GM12864 (cell line): ENCODE results near the gene RBM12.
A peak's percentile ranks its signal among the peaks of the same experiment; 100 is the strongest.
"Not testable (repeated sequence)": the region's sequence is repeated elsewhere in the genome, so short reads cannot be mapped to it uniquely, and the experiment has no call there.

Source experiments
- DNase-seq: peaks from one replicate; pipeline ENCODE4 v3.0.0-alpha.2; 2011; ENCODE audit warnings: low read depth
- H3K4me3 ChIP-seq: 2 replicates; pipeline ENCODE4 v1.5.1; 2011; ENCODE audit warnings: mild to moderate bottlenecking, low read depth, low read length, control low read depth
- TF ChIP-seq, protein P1 (sequence below): IDR thresholded peaks from 2 replicates; pipeline ENCODE4 v1.5.1; 2011; ENCODE audit warnings: low read depth, mild to moderate bottlenecking, moderate library complexity, low read length, control low read depth, inconsistent platforms; ENCODE audit errors: missing control alignments

Gene RBM12

DNA sequence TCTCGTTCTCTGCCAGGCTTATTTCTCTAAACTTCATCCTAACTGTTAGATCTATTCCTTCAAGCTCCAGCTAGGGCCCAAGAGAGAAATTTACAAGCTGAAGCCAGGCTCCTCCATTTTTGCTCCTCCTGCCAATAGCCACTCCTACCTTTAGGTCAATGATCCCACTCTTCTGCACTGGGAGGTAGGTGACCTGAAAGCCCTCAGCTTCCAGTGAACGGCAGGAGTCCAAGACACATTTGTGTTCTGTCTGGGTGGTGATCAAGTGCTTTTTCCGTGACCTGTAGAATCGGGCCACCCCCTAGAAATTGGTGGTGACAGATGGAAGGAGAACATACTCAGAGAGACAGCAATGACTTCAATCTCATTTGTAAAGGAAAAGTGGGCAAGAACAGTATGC lies 25.6 kb upstream of the RBM12 start:
- TF ChIP-seq, protein P1, sequence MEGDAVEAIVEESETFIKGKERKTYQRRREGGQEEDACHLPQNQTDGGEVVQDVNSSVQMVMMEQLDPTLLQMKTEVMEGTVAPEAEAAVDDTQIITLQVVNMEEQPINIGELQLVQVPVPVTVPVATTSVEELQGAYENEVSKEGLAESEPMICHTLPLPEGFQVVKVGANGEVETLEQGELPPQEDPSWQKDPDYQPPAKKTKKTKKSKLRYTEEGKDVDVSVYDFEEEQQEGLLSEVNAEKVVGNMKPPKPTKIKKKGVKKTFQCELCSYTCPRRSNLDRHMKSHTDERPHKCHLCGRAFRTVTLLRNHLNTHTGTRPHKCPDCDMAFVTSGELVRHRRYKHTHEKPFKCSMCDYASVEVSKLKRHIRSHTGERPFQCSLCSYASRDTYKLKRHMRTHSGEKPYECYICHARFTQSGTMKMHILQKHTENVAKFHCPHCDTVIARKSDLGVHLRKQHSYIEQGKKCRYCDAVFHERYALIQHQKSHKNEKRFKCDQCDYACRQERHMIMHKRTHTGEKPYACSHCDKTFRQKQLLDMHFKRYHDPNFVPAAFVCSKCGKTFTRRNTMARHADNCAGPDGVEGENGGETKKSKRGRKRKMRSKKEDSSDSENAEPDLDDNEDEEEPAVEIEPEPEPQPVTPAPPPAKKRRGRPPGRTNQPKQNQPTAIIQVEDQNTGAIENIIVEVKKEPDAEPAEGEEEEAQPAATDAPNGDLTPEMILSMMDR: no peak
- H3K4me3 ChIP-seq: no peak overlapping the region
- no peak for DNase-seq

DNA sequence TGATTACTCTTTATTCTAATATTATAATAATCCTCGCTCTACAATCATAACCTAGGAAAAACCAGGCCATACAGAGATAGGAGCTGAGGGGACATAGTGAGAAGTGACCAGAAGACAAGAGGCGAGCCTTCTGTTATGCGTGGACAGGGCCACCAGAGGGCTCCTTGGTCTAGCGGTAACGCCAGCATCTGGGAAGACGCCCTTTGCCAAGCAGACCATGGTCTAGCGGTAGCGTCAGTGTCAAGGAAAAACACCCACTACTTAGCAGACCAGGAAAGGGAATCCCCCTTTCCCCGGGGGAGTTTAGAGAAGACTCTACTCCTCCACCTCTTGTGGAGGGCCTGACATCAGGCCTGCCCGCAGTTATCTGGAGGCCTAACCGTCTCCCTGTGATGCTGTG lies 22.2 kb upstream of the RBM12 start:
- not testable (repeated sequence) for DNase-seq, H3K4me3 ChIP-seq
- TF ChIP-seq, protein P1: peak; percentile 9

GRCh38 chr20:35685368-35685767 lies 20.7 kb upstream of the RBM12 start:
- not testable (repeated sequence) for H3K4me3 ChIP-seq, DNase-seq

- no peak overlapping the region for H3K4me3 ChIP-seq
- DNase-seq: no peak
- TF ChIP-seq, protein P1: no peak
Observed at GRCh38 chr20:35681960-35682359, 17.3 kb upstream of the RBM12 start.

GRCh38 chr20:35680452-35681183 lies 15.9 kb upstream of the RBM12 start:
- no peak overlapping the region for H3K4me3 ChIP-seq
- TF ChIP-seq, protein P1: no peak
- DNase-seq: no peak

DNA sequence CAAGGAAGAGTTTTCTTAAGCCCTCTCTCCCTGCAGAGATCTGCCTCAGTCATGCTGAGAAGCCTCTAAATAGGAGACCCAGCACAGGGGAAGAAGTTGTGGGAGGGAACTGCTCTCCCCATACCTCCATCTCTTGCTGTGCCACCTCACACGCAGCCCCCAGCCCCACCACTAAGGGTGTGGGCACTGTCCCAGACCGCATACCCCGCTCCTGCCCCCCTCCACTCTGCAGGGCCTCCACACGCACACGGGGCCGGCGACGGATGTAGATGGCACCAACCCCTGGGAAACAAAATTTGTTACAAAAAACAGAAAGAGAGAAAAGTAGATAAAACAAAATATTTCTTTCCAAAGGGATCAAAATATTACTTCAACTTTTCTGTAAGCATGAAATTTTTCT lies 10.2 kb upstream of the RBM12 start:
- no peak overlapping the region for H3K4me3 ChIP-seq
- TF ChIP-seq, protein P1: no peak
- no peak for DNase-seq

DNA sequence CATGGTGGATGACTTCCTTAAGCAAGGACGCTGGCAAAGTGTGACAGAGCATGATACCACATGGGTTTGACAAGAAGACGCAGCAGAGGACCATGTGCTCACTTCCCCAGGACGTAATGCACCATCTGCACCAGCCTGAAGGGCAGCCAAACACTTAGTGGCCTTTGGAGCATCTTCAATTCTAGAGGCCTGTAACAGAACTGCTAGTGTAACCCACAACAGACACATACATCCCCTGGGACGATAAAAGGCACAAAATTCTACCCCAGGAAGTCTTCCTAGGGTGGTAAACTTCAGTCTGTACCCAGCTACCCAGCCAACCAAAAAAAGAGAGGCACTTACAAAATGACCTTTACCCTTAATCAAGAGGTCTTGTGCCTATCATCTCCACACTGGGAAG lies 9.2 kb upstream of the RBM12 start:
- no peak for DNase-seq
- TF ChIP-seq, protein P1: no peak
- no peak overlapping the region for H3K4me3 ChIP-seq
